Measurements from ENCODE around the gene IRF5.
"Not testable (repeated sequence)": the region's sequence is repeated elsewhere in the genome, so short reads cannot be mapped to it uniquely, and the experiment has no call there.

The IRF5 gene

GRCh38 chr7:128940494-128941322 lies 3.0 kb downstream of the IRF5 start:
- no peak for DNase-seq (ENCODE audit: low read depth)

GRCh38 chr7:128941323-128941890 lies 3.7 kb downstream of the IRF5 start:
- DNase-seq (ENCODE audit: low read depth), result no peak

- no peak for DNase-seq (ENCODE audit: low read depth)
Observed at GRCh38 chr7:128941946-128942526, 4.3 kb downstream of the IRF5 start.

GRCh38 chr7:128943251-128943650 lies 5.5 kb downstream of the IRF5 start:
- DNase-seq (ENCODE audit: low read depth), result not testable (repeated sequence)

- DNase-seq (ENCODE audit: low read depth), result no peak
Observed at GRCh38 chr7:128944487-128945236, 6.9 kb downstream of the IRF5 start.

- no peak for DNase-seq (ENCODE audit: low read depth)
Observed at GRCh38 chr7:128945668-128946366, 8.1 kb downstream of the IRF5 start.

- no peak for DNase-seq (ENCODE audit: low read depth)
Observed at GRCh38 chr7:128946936-128947830, 9.5 kb downstream of the IRF5 start.

- no peak for DNase-seq (ENCODE audit: low read depth)
Observed at GRCh38 chr7:128947854-128948253, 10.1 kb downstream of the IRF5 start.

- no peak for DNase-seq (ENCODE audit: low read depth)
Observed at GRCh38 chr7:128948312-128948973, 10.7 kb downstream of the IRF5 start.

GRCh38 chr7:128948976-128949760 lies 11.4 kb downstream of the IRF5 start:
- DNase-seq (ENCODE audit: low read depth), result no peak

- no peak for DNase-seq (ENCODE audit: low read depth)
Observed at GRCh38 chr7:128951296-128951695, 13.6 kb downstream of the IRF5 start.

- no peak for DNase-seq (ENCODE audit: low read depth)
Observed at GRCh38 chr7:128954150-128954549, 16.4 kb downstream of the IRF5 start.

- no peak for DNase-seq (ENCODE audit: low read depth)
Observed at GRCh38 chr7:128954830-128955802, 17.4 kb downstream of the IRF5 start.

- DNase-seq (ENCODE audit: low read depth), result no peak
Observed at GRCh38 chr7:128955981-128956380, 18.3 kb downstream of the IRF5 start.

GRCh38 chr7:128959296-128959695 lies 21.6 kb downstream of the IRF5 start:
- no peak for DNase-seq (ENCODE audit: low read depth)

GRCh38 chr7:128961030-128961659 lies 23.4 kb downstream of the IRF5 start:
- DNase-seq (ENCODE audit: low read depth), result no peak

GRCh38 chr7:128962899-128963298 lies 25.2 kb downstream of the IRF5 start:
- DNase-seq (ENCODE audit: low read depth), result no peak

GRCh38 chr7:128963327-128963757 lies 25.6 kb downstream of the IRF5 start:
- DNase-seq (ENCODE audit: low read depth), result no peak
